ENCODE data around the gene PGM5.

- TF ChIP-seq POLR2A (IDR thresholded peaks at IDR 0.05; ENCODE audit: low read length) (no peak), GATA1 (IDR thresholded peaks at IDR 0.05; ENCODE audit: low read depth, low read length) (no peak)
Measured at GRCh38 chr9:68476422-68476821, 120.0 kb downstream of the PGM5 start.

Measured in erythroblast (primary cell).